CD4-positive, CD25-positive, alpha-beta regulatory T cell (primary cell): ENCODE measurements around the gene HTR7. TPM values are rescaled to one million over a fixed set of nuclear protein-coding genes. Genes with fewer than 3 reads are reported as not detected.
A peak's percentile ranks its signal among the peaks of the same experiment; 100 is the strongest.

ENCODE experiments used
- ATAC-seq, 2 donors: fragments of 150-1000 bp; cut with Tn5 transposase; one replicate each; pipeline ENCODE4 v1.10.0; 2021; ENCODE audit warnings: low read depth in 2 of 2, moderate number of reproducible peaks in 2 of 2, moderate library complexity in 1 of 2
- DNase-seq, 3 donors: peaks; one replicate each; pipeline versions ENCODE4 v3.0.0 to v3.0.0-alpha.2; 2012 to 2022; ENCODE audit warnings: mixed read lengths in 1 of 3
- H3K27ac ChIP-seq: one replicate; pipeline ENCODE4 v1.7.0; 2013; ENCODE audit warnings: mild to moderate bottlenecking, low read length; ENCODE audit not compliant: insufficient read depth, poor library complexity, severe bottlenecking
- H3K27me3 ChIP-seq: one replicate; pipeline ENCODE4 v1.7.0; 2013; ENCODE audit warnings: low read length; ENCODE audit not compliant: control insufficient read depth, insufficient read depth
- H3K36me3 ChIP-seq: one replicate; pipeline ENCODE4 v1.7.0; 2013; ENCODE audit warnings: mild to moderate bottlenecking, low read length, moderate library complexity; ENCODE audit not compliant: control insufficient read depth, insufficient read depth
- H3K4me1 ChIP-seq: 2 replicates; pipeline ENCODE4 v1.7.0; 2013; ENCODE audit warnings: mild to moderate bottlenecking, low read length; ENCODE audit not compliant: insufficient read depth, control insufficient read depth, poor library complexity, severe bottlenecking
- H3K4me3 ChIP-seq: one replicate; pipeline ENCODE4 v1.7.0; 2013; ENCODE audit warnings: low read depth, mild to moderate bottlenecking, low read length, moderate library complexity
- H3K9me3 ChIP-seq, 2 experiments: 1 replicate in 1 of 2; 2 replicates in 1 of 2; pipeline ENCODE4 v1.7.0; 2013; ENCODE audit warnings: low read length in 2 of 2, mild to moderate bottlenecking in 1 of 2, moderate library complexity in 1 of 2; ENCODE audit not compliant: control insufficient read depth in 2 of 2
- H3K27ac Mint-ChIP-seq, 3 donors: one replicate each; pipeline ENCODE4 v1.8.0; 2020 to 2022; ENCODE audit warnings: mild to moderate bottlenecking in 3 of 3, mixed read lengths in 3 of 3, moderate library complexity in 2 of 3
- H3K27me3 Mint-ChIP-seq: one replicate; pipeline ENCODE4 v1.8.0; 2022; ENCODE audit warnings: mild to moderate bottlenecking, mixed read lengths
- H3K36me3 Mint-ChIP-seq: one replicate; pipeline ENCODE4 v1.8.0; 2020; ENCODE audit warnings: mixed read lengths
- H3K4me1 Mint-ChIP-seq, 4 donors: one replicate each; pipeline ENCODE4 v1.8.0; 2020 to 2022; ENCODE audit warnings: mixed read lengths in 4 of 4, mild to moderate bottlenecking in 1 of 4
- H3K4me3 Mint-ChIP-seq, 4 donors: one replicate each; pipeline ENCODE4 v1.8.0; 2020 to 2022; ENCODE audit warnings: mild to moderate bottlenecking in 4 of 4, mixed read lengths in 4 of 4, moderate library complexity in 3 of 4
- H3K9me3 Mint-ChIP-seq, 7 donors: one replicate each; pipeline ENCODE4 v1.8.0; 2020 to 2022; ENCODE audit warnings: mixed read lengths in 7 of 7, mild to moderate bottlenecking in 3 of 7, moderate library complexity in 2 of 7
- polyA plus RNA-seq, 4 donors: library from polyadenylated mRNA; unstranded; fragments of 300-500 nt; fragmentation: Illumina TruSeq; gene quantifications; one replicate each; pipeline ENCODE4 v1.2.3, GENCODE V29; 2021
- total RNA-seq: library from RNA; stranded (reverse); gene quantifications from one replicate; pipeline ENCODE4 v1.2.3, GENCODE V29; 2022

Gene HTR7
- total and polyA plus RNA-seq, 5 donors from 2014 or later = not detected

GRCh38 chr10:90871766-90872647 lies 14.2 kb upstream of the HTR7 start, which contains the start of gene RPP30:
TSS of gene RPP30 (plus strand) at chr10:90871974. CDS start at chr10:90871987, 13 bp downstream.
- H3K36me3 ChIP-seq = peaks cover 14% of the 10 kb centered on the region
- Mint-ChIP-seq H3K9me3 (peaks cover 0 to 6% (median 0%) of the 10 kb centered on the region in 7 donors), H3K36me3 (peaks cover 9% of the 10 kb centered on the region), H3K4me3 (peak within 1 kb of the TSS; percentile 96 to 97 (median 97)), H3K27me3 (peaks cover 35% of the 10 kb centered on the region), H3K27ac (peak within 1 kb of the TSS; percentile 93 to 95 (median 95)), H3K4me1 (peaks cover 14 to 44% (median 23%) of the 10 kb centered on the region in 4 donors)
- H3K4me3 ChIP-seq = peak within 1 kb of the TSS; percentile 97
- DNase-seq = peak; percentile 68 to 89 (median 79)
- ATAC-seq = peak; percentile 97 to 99
- H3K27me3 ChIP-seq = peaks cover 16% of the 10 kb centered on the region
- H3K9me3 ChIP-seq = peaks cover 0 to 2% of the 10 kb centered on the region in 2 experiments
- H3K4me1 ChIP-seq = peaks cover 20% of the 10 kb centered on the region
- H3K27ac ChIP-seq = peak within 1 kb of the TSS; percentile 43

- DNase-seq (peak; percentile 10 to 78 (median 53)), ATAC-seq (peak; percentile 45 to 47)
- H3K9me3 Mint-ChIP-seq = peaks cover 0 to 6% (median 0%) of the 10 kb centered on the region in 7 donors
- H3K4me1 ChIP-seq = peaks cover 20% of the 10 kb centered on the region
- H3K27ac Mint-ChIP-seq = peak overlapping the region; percentile 93 to 95 (median 95)
- peak overlapping the region; percentile 97 for H3K4me3 ChIP-seq
- H3K27ac ChIP-seq = peak overlapping the region; percentile 43
- H3K36me3 Mint-ChIP-seq = peaks cover 4% of the 10 kb centered on the region
- H3K4me3 Mint-ChIP-seq = peak overlapping the region; percentile 96 to 97 (median 97)
- H3K27me3 ChIP-seq = peaks cover 20% of the 10 kb centered on the region
- peaks cover 40% of the 10 kb centered on the region for H3K27me3 Mint-ChIP-seq
- peaks cover 0 to 2% of the 10 kb centered on the region in 2 experiments for H3K9me3 ChIP-seq
- peaks cover 8% of the 10 kb centered on the region for H3K36me3 ChIP-seq
- H3K4me1 Mint-ChIP-seq = peaks cover 14 to 44% (median 23%) of the 10 kb centered on the region in 4 donors
Observed at GRCh38 chr10:90871279-90871765, 13.5 kb upstream of the HTR7 start.

DNA sequence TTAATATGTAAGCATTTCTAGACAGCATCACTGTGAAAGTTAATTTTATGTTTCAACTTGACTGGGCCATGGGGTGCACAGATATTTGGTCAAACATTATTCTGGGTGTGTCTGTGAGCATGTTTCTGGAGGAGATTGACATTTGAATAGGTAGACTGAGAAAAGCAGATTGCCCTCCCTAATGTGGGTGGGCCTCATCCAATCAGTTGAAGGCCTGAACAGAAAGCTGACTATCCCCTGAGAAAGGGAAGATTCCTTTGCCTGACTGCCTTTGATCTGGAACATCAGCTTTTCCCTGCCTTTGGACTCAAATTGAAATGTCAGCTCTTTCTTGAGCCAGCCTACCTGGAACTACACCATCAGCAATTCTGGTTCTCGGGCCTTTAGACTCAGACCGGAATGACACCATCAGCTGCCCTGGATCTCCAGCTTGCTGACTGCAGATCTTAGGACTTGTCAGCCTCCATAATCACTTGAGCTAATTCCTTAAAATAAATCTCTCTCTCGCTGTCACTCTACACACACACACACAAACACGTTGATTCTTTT lies 8.3 kb upstream of the HTR7 start:
- Mint-ChIP-seq H3K4me1 (peaks cover 0 to 7% (median under 1%) of the 10 kb centered on the region in 4 donors), H3K27ac (no peak overlapping the region), H3K9me3 (peaks cover 0 to 6% (median 0%) of the 10 kb centered on the region in 7 donors), H3K27me3 (peaks cover 69% of the 10 kb centered on the region), H3K4me3 (no peak overlapping the region), H3K36me3 (no peaks in the 10 kb centered on the region)
- H3K9me3 ChIP-seq = peaks cover 0 to 2% of the 10 kb centered on the region in 2 experiments
- no peak overlapping the region for H3K27ac ChIP-seq
- H3K36me3 ChIP-seq = no peaks in the 10 kb centered on the region
- ATAC-seq (no peak), DNase-seq (no peak)
- H3K4me3 ChIP-seq = no peak overlapping the region
- peaks cover under 1% of the 10 kb centered on the region for H3K4me1 ChIP-seq
- peaks cover 39% of the 10 kb centered on the region for H3K27me3 ChIP-seq

DNA sequence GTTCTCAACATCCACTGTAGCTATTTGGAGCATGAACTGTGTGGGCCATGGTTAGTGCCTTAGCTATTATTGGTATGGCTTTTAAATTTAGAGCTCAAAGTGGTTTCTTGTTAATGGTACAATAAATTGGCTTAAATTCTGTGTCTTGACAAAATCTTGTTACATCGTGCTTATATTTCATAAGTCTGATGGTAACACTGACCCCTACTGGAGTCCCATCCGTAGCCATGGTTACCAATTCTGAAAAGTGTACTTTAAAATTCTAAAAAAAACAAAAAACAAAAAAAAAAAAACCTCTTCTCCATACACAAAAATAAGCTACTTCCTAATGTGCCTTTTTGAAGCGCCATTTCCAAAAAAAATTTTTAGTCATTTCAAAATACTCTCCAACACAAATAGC lies 7.6 kb upstream of the HTR7 start:
- ATAC-seq (no peak), DNase-seq (peak in 1 of 3 donors; percentile 11)
- peaks cover 0 to 4% (median 0%) of the 10 kb centered on the region in 7 donors for H3K9me3 Mint-ChIP-seq
- no peak overlapping the region for H3K4me3 Mint-ChIP-seq
- Histone ChIP-seq H3K27me3 (peaks cover 42% of the 10 kb centered on the region), H3K4me3 (no peak overlapping the region), H3K4me1 (no peaks in the 10 kb centered on the region), H3K27ac (no peak overlapping the region), H3K9me3 (peaks cover 0 to 2% of the 10 kb centered on the region in 2 experiments), H3K36me3 (no peaks in the 10 kb centered on the region)
- H3K36me3 Mint-ChIP-seq = no peaks in the 10 kb centered on the region
- peaks cover 68% of the 10 kb centered on the region for H3K27me3 Mint-ChIP-seq
- H3K27ac Mint-ChIP-seq = no peak overlapping the region
- H3K4me1 Mint-ChIP-seq = peaks cover 0 to 1% (median under 1%) of the 10 kb centered on the region in 4 donors

DNA sequence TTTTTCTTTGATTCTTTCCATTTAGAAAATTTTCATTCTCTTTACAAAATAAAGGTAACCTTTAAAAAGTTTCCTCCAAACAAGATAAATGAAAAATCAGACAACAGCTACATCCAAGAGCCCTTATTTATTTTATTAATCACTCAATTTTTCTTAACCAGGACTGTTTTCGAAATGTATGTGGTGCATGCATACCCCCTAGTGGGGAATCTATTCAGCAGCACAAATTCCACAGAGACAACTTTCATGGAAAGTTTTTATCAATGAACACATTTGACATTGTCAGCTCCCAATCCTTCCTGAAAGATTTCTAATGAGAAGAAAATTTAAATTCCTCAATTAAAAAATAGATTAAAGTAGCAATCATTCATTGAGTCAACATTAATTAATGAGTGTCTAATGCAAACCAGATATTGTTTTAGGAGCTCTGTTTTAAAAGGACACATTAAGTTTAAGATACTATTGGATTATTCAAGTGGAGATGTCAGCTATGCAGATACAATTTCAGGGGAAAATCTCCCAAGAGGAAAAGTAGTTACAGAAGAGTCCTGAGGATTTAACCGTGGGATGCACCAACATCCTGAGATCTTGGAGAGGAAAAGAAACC lies 5.2 kb upstream of the HTR7 start:
- H3K9me3 ChIP-seq = no peaks in the 10 kb centered on the region
- peaks cover 0 to 2% (median 0%) of the 10 kb centered on the region in 7 donors for H3K9me3 Mint-ChIP-seq
- H3K27ac Mint-ChIP-seq = no peak overlapping the region
- H3K4me3 ChIP-seq = no peak overlapping the region
- peak in 1 of 3 donors; percentile 18 for DNase-seq
- no peak overlapping the region for H3K27ac ChIP-seq
- H3K4me3 Mint-ChIP-seq = no peak overlapping the region
- ATAC-seq = no peak
- H3K27me3 Mint-ChIP-seq = peaks cover 72% of the 10 kb centered on the region
- no peaks in the 10 kb centered on the region for H3K36me3 Mint-ChIP-seq
- peaks cover 40% of the 10 kb centered on the region for H3K27me3 ChIP-seq
- peaks cover 7% of the 10 kb centered on the region for H3K4me1 ChIP-seq
- no peaks in the 10 kb centered on the region for H3K36me3 ChIP-seq
- H3K4me1 Mint-ChIP-seq = peaks cover 0 to 6% (median 2%) of the 10 kb centered on the region in 4 donors

DNA sequence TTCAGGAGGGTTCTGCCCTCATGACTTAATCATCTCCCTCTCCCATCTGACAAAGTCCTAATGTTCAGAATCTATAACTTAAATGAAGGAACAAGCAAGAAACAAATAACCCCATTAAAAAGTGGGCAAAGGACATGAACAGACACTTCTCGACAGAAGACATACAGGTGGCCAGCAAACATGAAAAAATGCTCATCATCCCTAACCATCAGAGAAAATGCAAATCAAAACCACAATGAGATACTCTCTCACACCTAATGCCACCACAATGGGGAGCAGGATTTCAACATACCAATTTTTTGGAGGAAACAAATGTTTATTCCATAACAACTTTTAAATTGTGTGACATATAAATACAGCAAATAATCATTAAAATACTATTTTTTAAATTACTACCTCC lies 3.0 kb upstream of the HTR7 start:
- DNase-seq (no peak), ATAC-seq (no peak)
- Mint-ChIP-seq H3K4me3 (peak overlapping the region in 1 of 4 donors; percentile 28), H3K36me3 (no peaks in the 10 kb centered on the region), H3K9me3 (peaks cover 0 to 2% (median 0%) of the 10 kb centered on the region in 7 donors), H3K4me1 (peaks cover 0 to 13% (median 3%) of the 10 kb centered on the region in 4 donors), H3K27ac (no peak overlapping the region), H3K27me3 (peaks cover 71% of the 10 kb centered on the region)
- Histone ChIP-seq H3K9me3 (no peaks in the 10 kb centered on the region), H3K36me3 (no peaks in the 10 kb centered on the region), H3K4me1 (peaks cover 20% of the 10 kb centered on the region), H3K27ac (no peak overlapping the region), H3K27me3 (peaks cover 44% of the 10 kb centered on the region), H3K4me3 (no peak overlapping the region)

DNA sequence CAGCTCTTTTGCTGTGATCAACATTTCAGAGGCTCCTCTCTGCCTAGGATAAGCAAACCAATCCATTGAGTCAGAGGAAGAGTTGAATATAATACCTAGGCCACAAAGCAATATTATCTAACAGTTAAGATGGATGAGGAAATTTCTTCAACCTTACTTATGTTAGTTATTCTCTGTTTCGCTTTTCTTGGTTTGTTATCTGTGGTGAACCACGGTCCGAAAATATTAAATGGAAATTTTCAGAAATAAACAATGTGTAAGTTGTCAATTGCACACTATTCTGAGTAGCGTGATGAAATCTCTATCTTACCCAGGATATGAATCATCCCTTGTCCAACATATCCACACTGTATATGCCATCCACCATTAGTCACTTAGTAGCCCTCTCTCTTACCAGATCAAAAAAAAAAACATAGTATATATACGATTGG lies 1.5 kb upstream of the HTR7 start:
- peaks cover 0 to 2% (median 0%) of the 10 kb centered on the region in 7 donors for H3K9me3 Mint-ChIP-seq
- no peak overlapping the region for H3K27ac Mint-ChIP-seq
- Histone ChIP-seq H3K27ac (no peak overlapping the region), H3K4me1 (peaks cover 20% of the 10 kb centered on the region), H3K4me3 (no peak overlapping the region), H3K9me3 (no peaks in the 10 kb centered on the region), H3K36me3 (no peaks in the 10 kb centered on the region), H3K27me3 (peaks cover 49% of the 10 kb centered on the region)
- H3K36me3 Mint-ChIP-seq = no peaks in the 10 kb centered on the region
- peaks cover 0 to 13% (median 3%) of the 10 kb centered on the region in 4 donors for H3K4me1 Mint-ChIP-seq
- ATAC-seq (no peak), DNase-seq (no peak)
- H3K27me3 Mint-ChIP-seq = peaks cover 76% of the 10 kb centered on the region
- peak overlapping the region in 2 of 4 donors; percentile 62 to 75 for H3K4me3 Mint-ChIP-seq
